ENCODE data around the gene UBL5. TPM values are rescaled to one million over a fixed set of nuclear protein-coding genes. Genes with fewer than 3 reads are reported as not detected.

UBL5 gene
- total RNA-seq, 1 experiment from 2014 or later = 233 TPM

DNA sequence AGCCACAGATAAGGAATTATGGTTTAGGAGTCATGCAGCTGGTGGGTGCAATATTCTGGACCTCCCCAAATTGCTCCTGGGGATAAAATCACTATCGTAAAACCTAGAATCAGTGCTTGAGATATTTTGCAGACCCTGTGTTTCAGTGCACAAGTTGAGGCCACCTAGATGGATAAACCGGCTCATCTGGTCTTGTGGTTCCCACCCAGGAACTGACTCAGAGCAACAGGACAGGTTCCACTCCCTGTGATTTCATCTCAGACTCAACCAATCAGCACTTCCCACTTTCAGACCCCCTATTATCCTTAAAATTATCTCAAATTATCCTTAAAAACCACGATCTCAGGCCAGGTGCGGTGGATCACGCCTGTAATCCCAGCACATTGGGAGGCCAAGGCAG, 29.8 kb upstream of the UBL5 start:
- Mint-ChIP-seq H3K36me3 (ENCODE audit: insufficient read depth, unreplicated experiment) (peaks cover 11% of the 10 kb centered on the region), H3K27me3 (ENCODE audit: unreplicated experiment) (no peaks in the 10 kb centered on the region), H3K4me3 (ENCODE audit: low read depth, unreplicated experiment) (no peak overlapping the region), H3K27ac (ENCODE audit: unreplicated experiment) (no peak overlapping the region), H3K4me1 (ENCODE audit: low read depth, unreplicated experiment) (peaks cover 8% of the 10 kb centered on the region), H3K9me3 (ENCODE audit: low read depth, unreplicated experiment) (no peaks in the 10 kb centered on the region)
- intact Hi-C loops (cut with micrococcal nuclease; ENCODE audit: unreplicated experiment) = loop anchor here (2.0 kb wide), 3 partner anchors 211 to 661 kb away; no protein-coding TSS in a partner anchor
- DNase-seq = no peak
- no TSS peak for BruUV-seq (replicated peaks)
- TF ChIP-seq, protein P1, sequence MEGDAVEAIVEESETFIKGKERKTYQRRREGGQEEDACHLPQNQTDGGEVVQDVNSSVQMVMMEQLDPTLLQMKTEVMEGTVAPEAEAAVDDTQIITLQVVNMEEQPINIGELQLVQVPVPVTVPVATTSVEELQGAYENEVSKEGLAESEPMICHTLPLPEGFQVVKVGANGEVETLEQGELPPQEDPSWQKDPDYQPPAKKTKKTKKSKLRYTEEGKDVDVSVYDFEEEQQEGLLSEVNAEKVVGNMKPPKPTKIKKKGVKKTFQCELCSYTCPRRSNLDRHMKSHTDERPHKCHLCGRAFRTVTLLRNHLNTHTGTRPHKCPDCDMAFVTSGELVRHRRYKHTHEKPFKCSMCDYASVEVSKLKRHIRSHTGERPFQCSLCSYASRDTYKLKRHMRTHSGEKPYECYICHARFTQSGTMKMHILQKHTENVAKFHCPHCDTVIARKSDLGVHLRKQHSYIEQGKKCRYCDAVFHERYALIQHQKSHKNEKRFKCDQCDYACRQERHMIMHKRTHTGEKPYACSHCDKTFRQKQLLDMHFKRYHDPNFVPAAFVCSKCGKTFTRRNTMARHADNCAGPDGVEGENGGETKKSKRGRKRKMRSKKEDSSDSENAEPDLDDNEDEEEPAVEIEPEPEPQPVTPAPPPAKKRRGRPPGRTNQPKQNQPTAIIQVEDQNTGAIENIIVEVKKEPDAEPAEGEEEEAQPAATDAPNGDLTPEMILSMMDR (IDR thresholded peaks at IDR 0.05; ENCODE audit: unreplicated experiment) = no peak
- CTCF ChIA-PET = interaction anchor here (0.6 kb wide), 1 partner anchor 16 kb away, joined by 3 read pairs; no protein-coding TSS in a partner anchor

DNA sequence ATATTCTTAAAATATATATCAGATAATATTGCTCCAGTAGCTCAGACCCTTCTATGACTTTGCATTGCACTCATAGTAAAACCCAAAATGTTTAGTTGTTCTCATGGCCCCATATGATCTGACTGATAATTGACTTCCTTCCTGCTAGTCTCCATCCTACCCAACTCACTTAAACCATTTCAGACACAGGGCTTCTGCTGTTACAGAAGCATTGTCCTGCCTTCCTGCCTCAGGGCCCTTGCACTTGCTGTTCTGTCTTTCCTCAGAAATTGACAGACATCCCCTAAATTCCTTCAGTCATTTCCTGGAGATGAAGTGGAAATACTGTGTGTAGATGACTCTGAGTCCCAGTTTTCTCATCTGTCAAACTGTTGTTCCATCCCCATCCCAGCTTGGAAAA, 28.6 kb upstream of the UBL5 start:
- Mint-ChIP-seq H3K27me3 (ENCODE audit: unreplicated experiment) (no peaks in the 10 kb centered on the region), H3K4me1 (ENCODE audit: low read depth, unreplicated experiment) (peaks cover 8% of the 10 kb centered on the region), H3K9me3 (ENCODE audit: low read depth, unreplicated experiment) (no peaks in the 10 kb centered on the region), H3K36me3 (ENCODE audit: insufficient read depth, unreplicated experiment) (peaks cover 13% of the 10 kb centered on the region), H3K4me3 (ENCODE audit: low read depth, unreplicated experiment) (no peak overlapping the region), H3K27ac (ENCODE audit: unreplicated experiment) (no peak overlapping the region)
- intact Hi-C loops (cut with micrococcal nuclease; ENCODE audit: unreplicated experiment) = no loop called here
- TF ChIP-seq, protein P1 (IDR thresholded peaks at IDR 0.05; ENCODE audit: unreplicated experiment) = no peak
- DNase-seq = no peak
- CTCF ChIA-PET = no interaction called here
- no TSS peak for BruUV-seq (replicated peaks)

DNA sequence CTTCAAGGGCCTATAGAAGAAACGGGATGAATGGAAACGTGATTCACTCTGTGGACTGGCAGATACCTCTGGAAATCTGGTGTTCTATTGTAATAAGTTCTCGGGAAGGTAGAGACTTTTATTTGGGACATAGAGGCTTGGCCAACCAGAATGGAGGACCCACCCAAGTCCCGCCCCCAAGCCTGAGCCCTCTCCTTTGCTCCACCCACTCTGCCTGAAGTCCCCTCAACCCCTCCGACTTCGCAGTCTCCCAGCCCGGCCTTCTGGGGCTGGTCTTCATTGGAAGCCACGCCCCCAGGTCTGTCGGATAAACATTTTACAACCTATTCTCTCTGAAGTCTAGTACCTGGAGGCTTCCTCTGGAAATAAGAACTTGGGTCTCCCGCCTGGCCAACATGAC, 25.7 kb upstream of the UBL5 start:
- TF ChIP-seq, protein P1 (IDR thresholded peaks at IDR 0.05; ENCODE audit: unreplicated experiment) = no peak
- no peak overlapping the region for H3K4me3 Mint-ChIP-seq (ENCODE audit: low read depth, unreplicated experiment)
- no peaks in the 10 kb centered on the region for H3K9me3 Mint-ChIP-seq (ENCODE audit: low read depth, unreplicated experiment)
- intact Hi-C loops (cut with micrococcal nuclease; ENCODE audit: unreplicated experiment) = no loop called here
- CTCF ChIA-PET = no interaction called here
- no TSS peak for BruUV-seq (replicated peaks)
- no peaks in the 10 kb centered on the region for H3K4me1 Mint-ChIP-seq (ENCODE audit: low read depth, unreplicated experiment)
- H3K27me3 Mint-ChIP-seq (ENCODE audit: unreplicated experiment) = no peaks in the 10 kb centered on the region
- no peak for DNase-seq
- H3K36me3 Mint-ChIP-seq (ENCODE audit: insufficient read depth, unreplicated experiment) = peaks cover 13% of the 10 kb centered on the region
- H3K27ac Mint-ChIP-seq (ENCODE audit: unreplicated experiment) = no peak overlapping the region

DNA sequence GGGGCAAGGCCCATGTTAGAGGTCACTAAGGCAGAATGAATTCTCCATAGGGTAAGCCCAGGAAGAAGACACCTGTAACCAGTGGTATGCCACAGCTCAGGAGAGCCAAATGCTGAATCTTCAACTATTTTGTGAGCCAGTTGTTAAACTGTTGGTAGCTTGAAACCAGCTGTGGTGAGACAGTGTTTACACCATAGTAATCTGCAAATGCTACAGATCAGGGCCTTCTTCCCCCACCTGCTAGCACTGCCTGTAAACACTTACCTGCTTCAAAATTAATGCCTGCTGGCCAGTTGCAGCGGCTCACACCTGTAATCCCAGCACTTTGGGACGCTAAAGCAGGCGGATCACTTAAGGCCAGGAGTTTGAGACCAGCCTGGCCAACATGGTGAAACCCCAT, 20.9 kb upstream of the UBL5 start:
- Mint-ChIP-seq H3K9me3 (ENCODE audit: low read depth, unreplicated experiment) (no peaks in the 10 kb centered on the region), H3K36me3 (ENCODE audit: insufficient read depth, unreplicated experiment) (peaks cover 17% of the 10 kb centered on the region), H3K4me3 (ENCODE audit: low read depth, unreplicated experiment) (no peak overlapping the region), H3K27me3 (ENCODE audit: unreplicated experiment) (no peaks in the 10 kb centered on the region), H3K4me1 (ENCODE audit: low read depth, unreplicated experiment) (no peaks in the 10 kb centered on the region), H3K27ac (ENCODE audit: unreplicated experiment) (no peak overlapping the region)
- TF ChIP-seq, protein P1 (IDR thresholded peaks at IDR 0.05; ENCODE audit: unreplicated experiment) = no peak
- intact Hi-C loops (cut with micrococcal nuclease; ENCODE audit: unreplicated experiment) = no loop called here
- CTCF ChIA-PET = interaction anchor here (0.6 kb wide), 1 partner anchor 1174 kb away, joined by 4 read pairs; no protein-coding TSS in a partner anchor
- DNase-seq = no peak
- BruUV-seq (replicated peaks) = no TSS peak
